IPS DF 6.9 (cell line): ENCODE data around the gene CD52.
"Not testable (repeated sequence)": the region's sequence is repeated elsewhere in the genome, so short reads cannot be mapped to it uniquely, and the experiment has no call there.

Experiments used
- DNase-seq: peaks from one replicate; pipeline ENCODE4 v3.0.0-alpha.2; 2013; ENCODE audit warnings: low read depth, low spot score
- H3K27ac ChIP-seq: one replicate; pipeline ENCODE4 v1.5.1; 2013; ENCODE audit warnings: low read length, control low read depth
- H3K27me3 ChIP-seq: 2 replicates; pipeline ENCODE4 v1.6.1; 2013; ENCODE audit warnings: mild to moderate bottlenecking, low read length; ENCODE audit not compliant: control insufficient read depth, insufficient read depth
- H3K36me3 ChIP-seq: 2 replicates; pipeline ENCODE4 v1.6.1; 2013; ENCODE audit warnings: low read length; ENCODE audit not compliant: control insufficient read depth, insufficient read depth
- H3K4me1 ChIP-seq: 2 replicates; pipeline ENCODE4 v1.6.1; 2013; ENCODE audit warnings: low read length; ENCODE audit not compliant: control insufficient read depth, insufficient read depth
- H3K4me3 ChIP-seq: 2 replicates; pipeline ENCODE4 v1.5.1; 2013; ENCODE audit warnings: mild to moderate bottlenecking, low read length
- H3K9me3 ChIP-seq: 2 replicates; pipeline ENCODE4 v1.6.1; 2013; ENCODE audit warnings: low read length, inconsistent platforms; ENCODE audit not compliant: control insufficient read depth, insufficient read depth
- WGBS: extraction: QIAGEN DNeasy Blood & Tissue Kit; methylation state at CpG from one replicate; pipeline ENCODE4 v1.1.7; 2013; ENCODE audit warnings: mixed read lengths, missing lambda C conversion rate; ENCODE audit not compliant: insufficient read length, insufficient coverage; 5-methylcytosine and 5-hydroxymethylcytosine counted together

Gene CD52

GRCh38 chr1:26333312-26333711 lies 15.6 kb downstream of the CD52 start:
- not testable (repeated sequence) for H3K27me3 ChIP-seq, H3K36me3 ChIP-seq, H3K4me1 ChIP-seq, H3K4me3 ChIP-seq, DNase-seq, H3K9me3 ChIP-seq, H3K27ac ChIP-seq
- WGBS: no CpG with 5 or more reads among the region's 8 CpGs

- Histone ChIP-seq H3K4me3 (peak overlapping the region; percentile 47; the same call in 1 of the 2 replicates), H3K36me3 (peaks cover 3% of the 10 kb centered on the region), H3K9me3 (no peaks in the 10 kb centered on the region), H3K27ac (no peak overlapping the region), H3K27me3 (no peaks in the 10 kb centered on the region), H3K4me1 (peaks cover 4% of the 10 kb centered on the region)
- 100% methylated on average over 1 of the region's 41 CpGs for WGBS
- DNase-seq: no peak
Observed at GRCh38 chr1:26335774-26336476, 18.2 kb downstream of the CD52 start.

GRCh38 chr1:26336477-26337205 lies 18.9 kb downstream of the CD52 start:
- Histone ChIP-seq H3K4me3 (peak overlapping the region; percentile 47; the same call in 1 of the 2 replicates), H3K36me3 (no peaks in the 10 kb centered on the region), H3K27ac (no peak overlapping the region), H3K9me3 (no peaks in the 10 kb centered on the region), H3K4me1 (peaks cover 4% of the 10 kb centered on the region), H3K27me3 (no peaks in the 10 kb centered on the region)
- no peak for DNase-seq
- WGBS: no CpG with 5 or more reads among the region's 52 CpGs

- DNase-seq: no peak
- H3K4me1 ChIP-seq: peaks cover 4% of the 10 kb centered on the region
- H3K27ac ChIP-seq: no peak overlapping the region
- no CpG with 5 or more reads among the region's 7 CpGs for WGBS
- no peaks in the 10 kb centered on the region for H3K27me3 ChIP-seq
- H3K36me3 ChIP-seq: no peaks in the 10 kb centered on the region
- H3K4me3 ChIP-seq: no peak overlapping the region
- no peaks in the 10 kb centered on the region for H3K9me3 ChIP-seq
Observed at GRCh38 chr1:26337206-26337535, 19.4 kb downstream of the CD52 start.

GRCh38 chr1:26337625-26338024 lies 19.9 kb downstream of the CD52 start:
- Histone ChIP-seq H3K27me3 (no peaks in the 10 kb centered on the region), H3K4me1 (peaks cover 4% of the 10 kb centered on the region), H3K36me3 (no peaks in the 10 kb centered on the region), H3K4me3 (no peak overlapping the region), H3K9me3 (no peaks in the 10 kb centered on the region), H3K27ac (no peak overlapping the region)
- no peak for DNase-seq
- no CpG with 5 or more reads among the region's 4 CpGs for WGBS

GRCh38 chr1:26338670-26339069 lies 20.9 kb downstream of the CD52 start:
- H3K9me3 ChIP-seq: no peaks in the 10 kb centered on the region
- H3K27me3 ChIP-seq: no peaks in the 10 kb centered on the region
- H3K27ac ChIP-seq: no peak overlapping the region
- no peak overlapping the region for H3K4me3 ChIP-seq
- WGBS: no CpG with 5 or more reads among the region's 1 CpG
- DNase-seq: no peak
- H3K4me1 ChIP-seq: peaks cover 4% of the 10 kb centered on the region
- H3K36me3 ChIP-seq: no peaks in the 10 kb centered on the region

- no CpG with 5 or more reads among the region's 4 CpGs for WGBS
- Histone ChIP-seq H3K4me1 (peaks cover 4% of the 10 kb centered on the region), H3K36me3 (no peaks in the 10 kb centered on the region)
Observed at GRCh38 chr1:26340047-26340481, 22.3 kb downstream of the CD52 start.

GRCh38 chr1:26344147-26344920 lies 26.6 kb downstream of the CD52 start:
- Histone ChIP-seq H3K27me3 (no peaks in the 10 kb centered on the region), H3K36me3 (no peaks in the 10 kb centered on the region), H3K4me3 (no peak overlapping the region), H3K4me1 (no peaks in the 10 kb centered on the region; the same call in 1 of the 2 replicates), H3K9me3 (no peaks in the 10 kb centered on the region), H3K27ac (no peak overlapping the region)
- no CpG with 5 or more reads among the region's 15 CpGs for WGBS
- DNase-seq: no peak

More at GRCh38 chr1:26340047-26340481, 22.3 kb downstream of the CD52 start:
- Histone ChIP-seq H3K9me3 (no peaks in the 10 kb centered on the region), H3K27ac (no peak overlapping the region), H3K4me3 (no peak overlapping the region), H3K27me3 (no peaks in the 10 kb centered on the region)
- no peak for DNase-seq

GRCh38 chr1:26345718-26346117 lies 28.0 kb downstream of the CD52 start:
- no CpG with 5 or more reads among the region's 15 CpGs for WGBS
- Histone ChIP-seq H3K4me3 (no peak overlapping the region), H3K27me3 (no peaks in the 10 kb centered on the region), H3K4me1 (peaks cover 3% of the 10 kb centered on the region), H3K9me3 (no peaks in the 10 kb centered on the region), H3K36me3 (no peaks in the 10 kb centered on the region), H3K27ac (no peak overlapping the region)
- DNase-seq: no peak

- no CpG with 5 or more reads among the region's 10 CpGs for WGBS
- H3K4me1 ChIP-seq: peaks cover 7% of the 10 kb centered on the region
- DNase-seq: no peak
- H3K9me3 ChIP-seq: no peaks in the 10 kb centered on the region
- no peaks in the 10 kb centered on the region for H3K36me3 ChIP-seq
- H3K4me3 ChIP-seq: no peak overlapping the region
- no peak overlapping the region for H3K27ac ChIP-seq
- H3K27me3 ChIP-seq: no peaks in the 10 kb centered on the region
Observed at GRCh38 chr1:26346274-26347033, 28.7 kb downstream of the CD52 start.
